Adrenal gland (tissue), 5 donors: Measurements from ENCODE around the gene RTL10.

Experiments
- POLR2A ChIP-seq, 2 donors: fragments of 450-650 bp; IDR thresholded peaks; one replicate each; pipeline ENCODE4 v1.6.1; 2017; ENCODE audit warnings: antibody characterized with exemption in 2 of 2, mild to moderate bottlenecking in 2 of 2, moderate library complexity in 1 of 2
- TF ChIP-seq, protein P1 (sequence below), 6 experiments: fragments of 450-650 bp in 4 of 6; fragments of 200-600 bp in 2 of 6; sonication (generic) in 1 of 6; IDR thresholded peaks; 1 replicate in 5 of 6; 2 replicates in 1 of 6; pipeline versions ENCODE4 v1.5.1 to v1.8.0; 2016 to 2021; ENCODE audit warnings: antibody characterized with exemption in 6 of 6, mild to moderate bottlenecking in 2 of 6, moderate library complexity in 1 of 6
- donor health status: DM: no; HTN: no; CAD: no.

DNA sequence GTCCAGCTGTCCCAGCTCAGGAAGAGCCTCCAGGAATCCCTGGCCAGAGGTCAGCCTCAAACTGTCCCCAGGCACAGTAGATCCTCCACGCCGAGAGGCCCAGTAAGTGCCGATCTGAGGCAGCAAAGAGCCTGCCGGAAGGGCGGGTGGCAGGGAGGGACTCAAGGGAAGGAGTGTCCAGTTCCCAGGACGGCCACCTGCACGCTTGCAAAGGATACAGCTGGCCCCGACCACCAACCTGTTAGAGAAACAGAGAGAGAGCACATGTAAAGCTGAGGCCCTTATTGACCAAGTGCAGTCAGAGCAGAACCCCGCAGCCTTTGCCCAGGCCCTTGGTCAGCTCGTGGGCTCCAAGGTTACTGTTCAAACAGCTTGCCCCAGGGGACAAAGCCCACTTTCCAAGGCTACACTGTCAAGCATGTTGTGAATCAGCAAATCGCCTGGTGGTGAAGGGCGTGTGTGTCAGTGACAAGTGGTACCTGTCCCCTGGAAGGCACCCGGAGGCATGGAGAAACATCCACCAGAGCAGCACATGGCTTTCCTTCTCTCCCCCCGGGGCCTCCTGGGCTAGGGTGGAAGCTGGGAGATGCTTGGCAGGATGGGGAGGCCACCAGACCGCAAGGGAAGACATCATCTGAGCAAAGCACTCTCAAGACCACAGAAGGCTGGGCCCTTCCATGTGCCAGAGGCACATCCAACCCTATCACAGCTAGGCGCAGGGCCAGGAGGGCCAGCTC is 44.3 kb upstream of the RTL10 start:
- TF ChIP-seq, protein P1, sequence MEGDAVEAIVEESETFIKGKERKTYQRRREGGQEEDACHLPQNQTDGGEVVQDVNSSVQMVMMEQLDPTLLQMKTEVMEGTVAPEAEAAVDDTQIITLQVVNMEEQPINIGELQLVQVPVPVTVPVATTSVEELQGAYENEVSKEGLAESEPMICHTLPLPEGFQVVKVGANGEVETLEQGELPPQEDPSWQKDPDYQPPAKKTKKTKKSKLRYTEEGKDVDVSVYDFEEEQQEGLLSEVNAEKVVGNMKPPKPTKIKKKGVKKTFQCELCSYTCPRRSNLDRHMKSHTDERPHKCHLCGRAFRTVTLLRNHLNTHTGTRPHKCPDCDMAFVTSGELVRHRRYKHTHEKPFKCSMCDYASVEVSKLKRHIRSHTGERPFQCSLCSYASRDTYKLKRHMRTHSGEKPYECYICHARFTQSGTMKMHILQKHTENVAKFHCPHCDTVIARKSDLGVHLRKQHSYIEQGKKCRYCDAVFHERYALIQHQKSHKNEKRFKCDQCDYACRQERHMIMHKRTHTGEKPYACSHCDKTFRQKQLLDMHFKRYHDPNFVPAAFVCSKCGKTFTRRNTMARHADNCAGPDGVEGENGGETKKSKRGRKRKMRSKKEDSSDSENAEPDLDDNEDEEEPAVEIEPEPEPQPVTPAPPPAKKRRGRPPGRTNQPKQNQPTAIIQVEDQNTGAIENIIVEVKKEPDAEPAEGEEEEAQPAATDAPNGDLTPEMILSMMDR (IDR thresholded peaks at IDR 0.05): no peak
- no peak for TF ChIP-seq POLR2A (IDR thresholded peaks at IDR 0.05)
